GM12874 (cell line): Measurements from ENCODE around the gene IRF8.

ENCODE experiments used
- TF ChIP-seq, protein P1 (sequence below): IDR thresholded peaks from 2 replicates; pipeline ENCODE4 v1.5.1; 2011; ENCODE audit warnings: low read depth, mild to moderate bottlenecking, control low read depth, low read length, moderate library complexity; ENCODE audit not compliant: insufficient read depth

IRF8 gene

DNA sequence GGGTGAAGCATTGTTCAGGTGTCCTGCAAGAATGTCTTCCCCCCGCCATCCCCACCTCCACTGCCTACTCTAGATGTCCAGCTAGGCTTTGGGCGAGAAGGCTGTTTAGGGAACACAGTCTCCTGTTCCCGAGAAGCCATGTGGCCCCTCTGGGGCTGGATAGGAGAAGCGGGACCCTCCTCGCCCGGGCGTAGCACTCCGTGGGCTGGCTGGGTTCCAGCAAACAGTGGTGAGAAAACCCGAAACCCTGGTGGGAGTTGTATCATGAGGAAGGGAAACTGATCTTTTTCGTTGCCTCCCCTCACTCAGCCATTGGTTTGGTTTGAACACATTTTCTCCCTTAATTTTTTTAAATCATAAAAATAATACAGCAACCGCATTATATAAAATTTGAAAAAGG is 56.6 kb downstream of the IRF8 start:
- TF ChIP-seq, protein P1, sequence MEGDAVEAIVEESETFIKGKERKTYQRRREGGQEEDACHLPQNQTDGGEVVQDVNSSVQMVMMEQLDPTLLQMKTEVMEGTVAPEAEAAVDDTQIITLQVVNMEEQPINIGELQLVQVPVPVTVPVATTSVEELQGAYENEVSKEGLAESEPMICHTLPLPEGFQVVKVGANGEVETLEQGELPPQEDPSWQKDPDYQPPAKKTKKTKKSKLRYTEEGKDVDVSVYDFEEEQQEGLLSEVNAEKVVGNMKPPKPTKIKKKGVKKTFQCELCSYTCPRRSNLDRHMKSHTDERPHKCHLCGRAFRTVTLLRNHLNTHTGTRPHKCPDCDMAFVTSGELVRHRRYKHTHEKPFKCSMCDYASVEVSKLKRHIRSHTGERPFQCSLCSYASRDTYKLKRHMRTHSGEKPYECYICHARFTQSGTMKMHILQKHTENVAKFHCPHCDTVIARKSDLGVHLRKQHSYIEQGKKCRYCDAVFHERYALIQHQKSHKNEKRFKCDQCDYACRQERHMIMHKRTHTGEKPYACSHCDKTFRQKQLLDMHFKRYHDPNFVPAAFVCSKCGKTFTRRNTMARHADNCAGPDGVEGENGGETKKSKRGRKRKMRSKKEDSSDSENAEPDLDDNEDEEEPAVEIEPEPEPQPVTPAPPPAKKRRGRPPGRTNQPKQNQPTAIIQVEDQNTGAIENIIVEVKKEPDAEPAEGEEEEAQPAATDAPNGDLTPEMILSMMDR: no peak

DNA sequence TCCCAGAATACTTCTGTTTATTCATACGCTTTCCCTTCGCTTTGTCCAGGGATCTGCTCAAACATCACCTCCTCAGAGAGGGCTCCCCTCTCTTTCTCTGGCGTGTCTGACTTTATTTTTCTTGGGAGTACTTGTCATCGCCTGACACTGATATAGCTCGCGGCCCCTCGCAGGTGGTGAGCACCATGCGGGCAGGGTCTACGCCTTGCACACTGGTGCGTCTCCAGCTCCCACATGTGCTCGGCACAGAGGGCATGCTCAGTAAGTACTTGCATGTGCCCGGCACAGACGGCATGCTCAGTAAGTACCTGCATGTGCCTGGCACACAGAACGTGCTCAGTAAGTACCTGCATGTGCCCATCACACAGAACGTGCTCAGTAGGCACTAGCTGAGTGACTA is 57.5 kb downstream of the IRF8 start:
- TF ChIP-seq, protein P1: no peak

DNA sequence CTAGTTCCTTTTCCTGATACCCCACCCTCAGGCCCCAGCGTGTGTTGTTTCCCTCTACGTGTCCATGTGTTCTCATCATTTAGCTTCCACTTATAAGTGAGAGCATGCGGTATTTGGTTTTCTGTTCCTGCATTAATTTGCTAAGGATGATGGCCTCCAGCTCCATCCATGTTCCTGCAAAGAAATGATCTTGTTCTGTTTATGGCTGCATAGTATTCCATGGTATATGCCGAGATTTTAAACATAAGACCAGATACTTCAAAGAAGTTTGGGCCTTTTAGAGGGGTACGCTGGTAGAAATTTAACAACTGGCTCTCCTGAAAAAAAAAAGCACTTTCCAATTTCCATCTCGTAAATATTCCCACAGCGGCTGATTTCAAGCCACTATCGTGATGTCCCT is 59.8 kb downstream of the IRF8 start:
- TF ChIP-seq, protein P1: no peak

DNA sequence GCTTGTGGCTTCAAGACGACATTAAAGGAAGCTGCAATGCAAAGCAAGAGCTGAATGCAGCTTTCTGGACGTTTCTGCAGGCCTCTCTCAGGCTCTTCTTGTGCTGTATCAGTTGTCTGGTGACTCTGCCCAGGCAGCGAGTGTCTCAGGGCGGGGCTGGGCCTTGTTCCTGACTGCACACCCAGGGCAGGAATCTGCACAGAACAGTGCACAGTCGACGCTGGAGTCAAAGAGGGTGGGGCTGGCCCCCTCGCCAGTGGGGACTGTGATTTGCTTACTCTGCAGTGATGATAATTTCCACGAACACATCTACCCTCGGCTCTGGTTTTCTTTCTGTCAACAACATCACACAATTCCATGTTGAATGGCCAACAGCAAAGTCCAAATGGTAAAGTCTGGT is 60.7 kb downstream of the IRF8 start:
- TF ChIP-seq, protein P1: no peak

DNA sequence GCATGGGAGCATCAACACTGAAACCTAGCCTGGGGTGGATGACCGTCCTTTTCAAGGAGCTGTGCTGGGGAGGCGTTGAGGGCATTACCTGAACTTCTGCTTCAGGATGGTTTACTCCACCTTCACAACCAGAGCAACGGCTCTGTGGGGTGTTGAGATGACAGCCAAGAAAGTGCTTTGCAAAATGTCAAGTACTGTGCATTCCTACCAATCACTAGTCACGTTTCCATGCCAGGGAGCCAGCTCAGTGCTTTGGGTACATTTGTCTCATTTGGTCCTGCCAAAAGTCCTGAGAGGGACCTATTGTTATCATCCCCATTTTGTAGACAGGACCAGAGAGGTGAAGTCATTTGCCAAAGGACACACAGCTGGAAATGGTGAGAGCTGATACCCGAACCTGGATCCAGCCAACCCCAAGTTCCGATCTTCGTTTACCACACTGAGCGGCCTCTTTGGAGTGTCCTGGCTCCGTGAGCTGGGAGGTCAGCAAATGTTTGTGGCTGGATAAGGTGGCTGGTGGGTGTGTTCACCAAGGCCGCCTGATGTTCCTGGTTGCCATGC is 61.6 kb downstream of the IRF8 start:
- TF ChIP-seq, protein P1: no peak

DNA sequence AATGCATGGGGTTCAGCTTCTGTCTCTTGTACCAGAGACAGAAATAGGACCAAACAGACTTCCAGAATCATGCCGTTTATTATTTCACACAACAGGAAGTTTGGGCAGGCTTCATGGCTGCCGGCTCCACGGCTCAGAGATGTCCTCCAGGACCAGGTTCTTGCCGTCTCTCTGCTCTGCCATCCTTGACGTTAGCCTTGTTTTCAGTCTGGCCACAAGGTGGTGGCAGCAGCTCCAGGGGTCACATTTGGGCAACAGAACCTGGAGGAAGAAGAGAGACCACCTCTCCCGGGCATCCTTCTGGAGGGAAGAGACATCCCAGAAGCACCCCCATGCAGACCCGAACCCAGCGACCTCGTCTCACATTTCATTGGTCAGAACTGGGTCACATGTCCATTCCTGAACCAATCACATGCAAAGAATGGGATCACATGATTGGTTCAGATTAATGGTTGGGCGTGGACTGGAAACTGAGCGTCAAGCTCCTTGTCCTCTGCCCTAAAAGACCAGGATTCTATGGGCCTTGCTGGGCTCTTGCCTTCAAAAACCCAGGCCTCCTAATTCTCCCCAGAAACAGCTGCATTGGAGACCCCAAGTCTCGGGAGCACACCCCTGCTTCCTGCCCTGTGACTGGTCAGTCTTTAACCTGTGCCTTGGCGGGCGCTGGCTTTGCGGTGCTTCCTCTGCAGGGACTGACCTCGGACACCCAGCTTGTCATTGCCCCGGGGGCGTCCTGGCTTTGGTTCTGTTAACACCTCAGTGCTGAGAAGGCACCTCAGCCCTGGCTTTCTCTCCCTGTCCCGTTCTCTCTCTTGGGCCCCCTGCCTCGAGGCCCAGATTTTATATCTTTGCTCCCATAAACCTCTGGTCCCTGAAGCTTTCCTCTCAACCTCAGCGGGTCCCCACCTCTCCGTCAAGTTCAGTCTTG is 63.3 kb downstream of the IRF8 start:
- TF ChIP-seq, protein P1: peak; percentile 27; the same call in 1 of the 2 replicates

DNA sequence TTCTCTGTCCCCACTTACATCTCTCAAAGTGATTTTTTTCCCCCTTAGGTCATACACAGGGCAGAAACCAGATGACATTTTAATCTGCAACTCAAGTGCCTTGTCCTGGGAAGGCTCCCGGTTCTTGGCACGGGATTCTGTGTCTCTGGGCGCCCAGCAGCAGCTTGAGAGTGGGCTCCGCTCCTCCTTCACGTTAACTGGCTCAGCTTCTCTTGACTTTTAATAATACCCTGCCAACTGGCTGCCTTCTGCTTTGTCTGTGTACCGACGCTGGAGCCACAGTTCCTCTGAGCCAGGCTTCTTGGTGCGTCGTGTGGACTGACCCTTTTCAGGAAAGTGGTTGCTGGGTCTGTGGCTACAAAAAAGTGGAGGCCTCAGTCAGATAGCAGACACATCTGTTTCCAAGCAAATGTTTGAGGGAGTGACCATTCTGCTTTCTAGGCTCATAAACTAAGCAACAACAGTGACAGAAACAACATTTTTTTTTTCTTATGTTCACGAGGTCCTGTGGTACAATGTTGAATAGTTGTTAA is 64.9 kb downstream of the IRF8 start:
- TF ChIP-seq, protein P1: no peak
